IPS-15b (cell line): ENCODE measurements around the gene CD28.

Experiments
- H3K27me3 ChIP-seq: one replicate; pipeline ENCODE4 v1.6.1; 2013; ENCODE audit warnings: low read length; ENCODE audit not compliant: control insufficient read depth, insufficient read depth
- H3K36me3 ChIP-seq: one replicate; pipeline ENCODE4 v1.6.1; 2013; ENCODE audit warnings: low read length; ENCODE audit not compliant: control insufficient read depth, insufficient read depth
- H3K4me1 ChIP-seq: one replicate; pipeline ENCODE4 v1.6.1; 2013; ENCODE audit warnings: mild to moderate bottlenecking, low read length; ENCODE audit not compliant: control insufficient read depth, insufficient read depth
- H3K4me3 ChIP-seq: one replicate; pipeline ENCODE4 v1.5.1; 2013; ENCODE audit warnings: low read depth, low read length
- H3K9ac ChIP-seq: one replicate; pipeline ENCODE4 v1.6.1; 2013; ENCODE audit warnings: low read depth, mild to moderate bottlenecking, low read length
- H3K9me3 ChIP-seq: one replicate; pipeline ENCODE4 v1.6.1; 2013; ENCODE audit warnings: mild to moderate bottlenecking, low read length; ENCODE audit not compliant: control insufficient read depth, insufficient read depth

Gene CD28

DNA sequence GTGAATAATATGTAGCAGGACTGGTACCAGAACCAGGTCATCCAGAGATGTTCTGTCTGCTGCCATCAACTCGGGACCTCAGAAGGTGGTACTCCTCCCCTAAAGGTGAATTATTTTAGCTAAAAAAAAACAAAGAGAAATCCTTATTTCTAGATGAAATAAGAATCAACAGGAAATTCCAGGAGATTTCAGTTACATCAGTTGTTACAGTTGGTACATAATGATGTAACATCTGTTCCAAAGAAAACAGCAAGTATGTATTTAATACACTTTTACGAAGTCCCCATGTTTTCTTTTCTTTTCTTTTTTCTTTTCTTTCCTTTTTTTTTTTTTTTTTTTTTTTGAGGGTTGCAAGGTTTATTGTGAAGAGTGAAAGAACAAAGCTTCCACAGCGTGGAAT lies 33.6 kb upstream of the CD28 start:
- H3K9ac ChIP-seq: no peak overlapping the region
- H3K36me3 ChIP-seq: no peaks in the 10 kb centered on the region
- no peaks in the 10 kb centered on the region for H3K4me1 ChIP-seq
- no peaks in the 10 kb centered on the region for H3K9me3 ChIP-seq
- H3K4me3 ChIP-seq: no peak overlapping the region
- no peaks in the 10 kb centered on the region for H3K27me3 ChIP-seq

- Histone ChIP-seq H3K4me3 (no peak overlapping the region), H3K27me3 (peaks cover 4% of the 10 kb centered on the region), H3K4me1 (no peaks in the 10 kb centered on the region), H3K9me3 (no peaks in the 10 kb centered on the region), H3K36me3 (no peaks in the 10 kb centered on the region), H3K9ac (no peak overlapping the region)
These were observed 32.5 kb upstream of the CD28 start for GRCh38 chr2:203673933-203674332.

GRCh38 chr2:203675086-203675485 lies 31.4 kb upstream of the CD28 start:
- H3K9me3 ChIP-seq: no peaks in the 10 kb centered on the region
- no peaks in the 10 kb centered on the region for H3K4me1 ChIP-seq
- H3K9ac ChIP-seq: no peak overlapping the region
- no peaks in the 10 kb centered on the region for H3K36me3 ChIP-seq
- peaks cover 4% of the 10 kb centered on the region for H3K27me3 ChIP-seq
- no peak overlapping the region for H3K4me3 ChIP-seq

DNA sequence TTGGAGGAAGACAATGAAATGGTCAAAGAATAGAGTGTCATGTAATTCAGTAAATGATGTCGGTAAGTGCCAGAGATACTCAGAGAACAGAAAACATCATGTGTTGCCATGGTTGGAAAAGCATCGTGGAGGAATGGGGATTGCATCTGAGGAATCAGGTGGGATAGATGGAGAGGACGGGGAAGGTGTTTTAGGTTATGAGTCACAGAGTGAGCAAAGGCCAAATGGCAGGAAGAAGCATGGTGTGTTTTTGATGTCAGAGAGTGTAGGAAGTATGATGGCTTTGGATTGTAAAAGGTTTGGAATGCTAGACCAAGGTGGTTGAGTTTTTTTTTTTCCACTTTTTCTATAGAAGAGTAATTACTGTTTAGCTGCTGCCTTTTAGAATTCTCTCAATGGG lies 27.5 kb upstream of the CD28 start:
- Histone ChIP-seq H3K9me3 (no peaks in the 10 kb centered on the region), H3K9ac (no peak overlapping the region), H3K4me1 (no peaks in the 10 kb centered on the region), H3K27me3 (peaks cover 4% of the 10 kb centered on the region), H3K4me3 (no peak overlapping the region), H3K36me3 (no peaks in the 10 kb centered on the region)

- Histone ChIP-seq H3K4me1 (no peaks in the 10 kb centered on the region), H3K9me3 (no peaks in the 10 kb centered on the region), H3K4me3 (no peak overlapping the region), H3K9ac (no peak overlapping the region), H3K27me3 (peaks cover 4% of the 10 kb centered on the region), H3K36me3 (no peaks in the 10 kb centered on the region)
These were observed 27.0 kb upstream of the CD28 start for GRCh38 chr2:203679401-203679800.

DNA sequence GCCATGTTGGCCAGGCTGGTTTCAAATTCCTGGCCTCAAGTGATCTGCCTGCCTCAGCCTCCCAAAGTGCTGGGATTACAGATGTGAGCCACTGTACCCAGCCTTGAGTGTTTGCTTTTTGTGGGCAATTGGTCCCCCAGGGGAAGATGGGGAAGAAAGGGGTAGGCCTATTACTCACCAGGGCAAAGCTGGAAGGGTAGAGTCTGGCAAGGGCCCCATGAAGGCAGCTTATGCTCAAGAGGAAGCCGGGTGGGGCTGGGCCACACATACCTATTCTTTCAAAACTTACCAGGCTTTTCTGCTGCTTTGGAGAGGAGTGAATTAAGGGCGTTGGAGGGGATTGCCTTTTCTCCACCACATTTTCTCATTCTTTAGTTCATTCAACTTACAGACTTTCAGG lies 24.5 kb upstream of the CD28 start:
- no peaks in the 10 kb centered on the region for H3K9me3 ChIP-seq
- H3K9ac ChIP-seq: no peak overlapping the region
- H3K36me3 ChIP-seq: no peaks in the 10 kb centered on the region
- peaks cover 4% of the 10 kb centered on the region for H3K27me3 ChIP-seq
- H3K4me3 ChIP-seq: no peak overlapping the region
- no peaks in the 10 kb centered on the region for H3K4me1 ChIP-seq

DNA sequence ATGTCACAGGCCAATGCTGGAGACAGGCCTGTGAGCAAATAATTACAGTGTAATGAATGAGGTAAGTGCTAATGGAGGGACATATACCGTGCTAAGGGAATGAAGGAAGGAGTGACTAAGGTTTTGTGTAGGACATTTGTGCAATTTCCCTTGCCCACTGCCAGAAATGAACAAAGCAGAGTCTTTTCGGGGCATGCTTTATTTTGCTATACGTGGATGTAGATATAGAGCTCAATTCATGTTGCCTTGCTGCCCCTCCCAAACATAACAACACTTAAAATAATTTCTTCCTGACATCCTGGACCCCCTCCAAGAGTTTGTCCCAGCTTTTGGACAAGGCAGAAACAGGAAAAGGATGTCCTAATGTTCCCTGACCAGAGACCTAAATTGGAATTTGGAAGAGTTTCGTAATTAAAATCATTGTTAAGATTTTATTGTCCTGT lies 23.7 kb upstream of the CD28 start:
- Histone ChIP-seq H3K4me1 (no peaks in the 10 kb centered on the region), H3K9me3 (no peaks in the 10 kb centered on the region), H3K36me3 (no peaks in the 10 kb centered on the region), H3K4me3 (no peak overlapping the region), H3K9ac (no peak overlapping the region), H3K27me3 (peaks cover 4% of the 10 kb centered on the region)

DNA sequence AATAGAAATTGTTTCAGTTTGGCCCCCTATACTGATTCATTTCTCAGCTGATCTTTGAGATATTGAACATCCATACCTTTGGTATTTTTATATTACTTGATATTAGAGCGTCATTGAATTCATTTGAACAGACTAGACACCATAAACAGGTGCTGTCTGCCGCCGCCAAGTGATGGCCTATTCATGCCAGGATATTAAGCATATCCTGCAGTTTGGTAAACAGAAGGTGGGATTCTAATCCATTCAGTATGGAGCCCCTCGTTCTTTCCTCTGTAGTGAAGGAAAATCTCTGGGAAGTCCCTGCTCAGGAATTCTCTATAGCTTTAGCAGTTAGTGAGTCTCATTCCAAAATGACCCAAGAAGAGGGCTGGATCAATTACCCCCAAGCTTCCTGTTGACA lies 23.0 kb upstream of the CD28 start:
- peaks cover 2% of the 10 kb centered on the region for H3K27me3 ChIP-seq
- H3K4me3 ChIP-seq: no peak overlapping the region
- no peaks in the 10 kb centered on the region for H3K4me1 ChIP-seq

GRCh38 chr2:203683932-203684556 lies 22.4 kb upstream of the CD28 start:
- Histone ChIP-seq H3K9me3 (no peaks in the 10 kb centered on the region), H3K4me3 (no peak overlapping the region), H3K4me1 (no peaks in the 10 kb centered on the region), H3K27me3 (no peaks in the 10 kb centered on the region), H3K9ac (no peak overlapping the region), H3K36me3 (no peaks in the 10 kb centered on the region)

More for the DNA sequence above, 23.0 kb upstream of the CD28 start:
- no peaks in the 10 kb centered on the region for H3K36me3 ChIP-seq
- H3K9me3 ChIP-seq: no peaks in the 10 kb centered on the region
- no peak overlapping the region for H3K9ac ChIP-seq

DNA sequence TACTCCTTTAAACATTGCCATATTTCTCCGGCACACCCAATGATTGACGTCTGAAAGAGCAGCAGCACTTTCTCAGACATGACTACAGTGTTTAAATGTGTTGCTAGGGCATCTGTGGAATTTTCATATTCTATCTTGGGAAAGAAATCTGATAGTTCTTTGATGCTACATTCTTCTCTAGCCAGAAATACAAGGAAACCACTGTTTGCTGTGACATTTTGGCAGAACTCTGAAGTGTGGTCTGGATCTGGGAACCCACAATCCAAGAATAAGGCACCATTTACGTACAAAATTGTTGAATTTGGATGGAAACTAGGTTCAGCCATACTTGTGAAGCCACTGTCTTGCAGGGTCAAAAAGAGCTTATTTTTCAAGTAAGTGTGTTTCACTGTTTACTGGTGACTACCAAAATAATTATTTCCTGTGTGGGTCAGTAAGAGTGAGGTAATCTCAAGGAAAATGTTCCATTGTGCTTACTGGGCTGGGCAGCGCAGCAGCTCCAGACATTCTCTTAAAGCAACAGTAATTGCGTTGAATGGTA lies 21.3 kb upstream of the CD28 start:
- H3K4me1 ChIP-seq: no peaks in the 10 kb centered on the region
- H3K4me3 ChIP-seq: no peak overlapping the region
- no peaks in the 10 kb centered on the region for H3K36me3 ChIP-seq

GRCh38 chr2:203685789-203686420 lies 20.5 kb upstream of the CD28 start:
- H3K9ac ChIP-seq: no peak overlapping the region
- no peak overlapping the region for H3K4me3 ChIP-seq
- no peaks in the 10 kb centered on the region for H3K27me3 ChIP-seq
- H3K36me3 ChIP-seq: no peaks in the 10 kb centered on the region
- H3K9me3 ChIP-seq: no peaks in the 10 kb centered on the region
- no peaks in the 10 kb centered on the region for H3K4me1 ChIP-seq

More for the DNA sequence above, 21.3 kb upstream of the CD28 start:
- Histone ChIP-seq H3K9ac (no peak overlapping the region), H3K9me3 (no peaks in the 10 kb centered on the region), H3K27me3 (no peaks in the 10 kb centered on the region)

- no peaks in the 10 kb centered on the region for H3K4me1 ChIP-seq
- H3K36me3 ChIP-seq: no peaks in the 10 kb centered on the region
- H3K4me3 ChIP-seq: no peak overlapping the region
- no peaks in the 10 kb centered on the region for H3K9me3 ChIP-seq
- H3K9ac ChIP-seq: no peak overlapping the region
- no peaks in the 10 kb centered on the region for H3K27me3 ChIP-seq
These were observed 19.3 kb upstream of the CD28 start for GRCh38 chr2:203687165-203687564.
